IPS-18a (cell line): ENCODE results near the gene PTPN7.

Experiments used
- H3K27ac ChIP-seq: one replicate; pipeline ENCODE4 v1.5.1; 2013; ENCODE audit warnings: low read length
- H3K27me3 ChIP-seq: one replicate; pipeline ENCODE4 v1.6.1; 2013; ENCODE audit warnings: mild to moderate bottlenecking, low read length; ENCODE audit not compliant: control insufficient read depth, insufficient read depth
- H3K36me3 ChIP-seq: one replicate; pipeline ENCODE4 v1.6.1; 2013; ENCODE audit warnings: low read depth, low read length; ENCODE audit not compliant: control insufficient read depth
- H3K4me1 ChIP-seq: one replicate; pipeline ENCODE4 v1.6.1; 2013; ENCODE audit warnings: low read depth, low read length; ENCODE audit not compliant: control insufficient read depth
- H3K4me3 ChIP-seq: one replicate; pipeline ENCODE4 v1.5.1; 2013; ENCODE audit warnings: low read length
- H3K9ac ChIP-seq: one replicate; pipeline ENCODE4 v1.6.1; 2013; ENCODE audit warnings: mild to moderate bottlenecking, low read length, moderate library complexity
- H3K9me3 ChIP-seq: one replicate; pipeline ENCODE4 v1.6.1; 2013; ENCODE audit warnings: low read depth, low read length; ENCODE audit not compliant: control insufficient read depth

The PTPN7 gene

GRCh38 chr1:202160377-202160940, at the start of gene PTPN7:
Gene PTPN7 (minus strand): TSS chr1:202160602. CDS start chr1:202159402, 1,200 bp downstream.
- no peak within 1 kb of the TSS for H3K4me3 ChIP-seq
- no peaks in the 10 kb centered on the region for H3K27me3 ChIP-seq
- no peak within 1 kb of the TSS for H3K27ac ChIP-seq
- peaks cover 14% of the 10 kb centered on the region for H3K4me1 ChIP-seq
- H3K36me3 ChIP-seq = no peaks in the 10 kb centered on the region
- H3K9me3 ChIP-seq = no peaks in the 10 kb centered on the region
- H3K9ac ChIP-seq = no peak within 1 kb of the TSS

- Histone ChIP-seq H3K36me3 (no peaks in the 10 kb centered on the region), H3K9me3 (no peaks in the 10 kb centered on the region), H3K4me3 (no peak overlapping the region), H3K27ac (no peak overlapping the region), H3K9ac (no peak overlapping the region), H3K27me3 (no peaks in the 10 kb centered on the region), H3K4me1 (no peaks in the 10 kb centered on the region)
Measured at GRCh38 chr1:202208351-202208857, 48.0 kb upstream of the PTPN7 start.

- Histone ChIP-seq H3K4me1 (no peaks in the 10 kb centered on the region), H3K9ac (no peak overlapping the region), H3K36me3 (no peaks in the 10 kb centered on the region), H3K4me3 (no peak overlapping the region), H3K9me3 (no peaks in the 10 kb centered on the region), H3K27ac (no peak overlapping the region), H3K27me3 (no peaks in the 10 kb centered on the region)
Measured at GRCh38 chr1:202207292-202207691, 46.9 kb upstream of the PTPN7 start.

GRCh38 chr1:202205523-202206190, 45.3 kb upstream of the PTPN7 start:
- no peaks in the 10 kb centered on the region for H3K27me3 ChIP-seq
- no peaks in the 10 kb centered on the region for H3K4me1 ChIP-seq
- no peak overlapping the region for H3K9ac ChIP-seq
- no peaks in the 10 kb centered on the region for H3K9me3 ChIP-seq
- no peak overlapping the region for H3K4me3 ChIP-seq
- no peak overlapping the region for H3K27ac ChIP-seq
- H3K36me3 ChIP-seq = no peaks in the 10 kb centered on the region

- Histone ChIP-seq H3K27me3 (no peaks in the 10 kb centered on the region), H3K4me1 (no peaks in the 10 kb centered on the region), H3K36me3 (no peaks in the 10 kb centered on the region), H3K4me3 (no peak overlapping the region), H3K9me3 (no peaks in the 10 kb centered on the region), H3K9ac (no peak overlapping the region), H3K27ac (no peak overlapping the region)
Measured at GRCh38 chr1:202204065-202204464, 43.7 kb upstream of the PTPN7 start.

GRCh38 chr1:202203238-202204039, 43.0 kb upstream of the PTPN7 start:
- H3K36me3 ChIP-seq = no peaks in the 10 kb centered on the region
- H3K4me3 ChIP-seq = no peak overlapping the region
- no peaks in the 10 kb centered on the region for H3K27me3 ChIP-seq
- no peak overlapping the region for H3K9ac ChIP-seq
- H3K4me1 ChIP-seq = no peaks in the 10 kb centered on the region
- H3K9me3 ChIP-seq = no peaks in the 10 kb centered on the region
- H3K27ac ChIP-seq = no peak overlapping the region

GRCh38 chr1:202202500-202203168, 42.2 kb upstream of the PTPN7 start:
- no peak overlapping the region for H3K27ac ChIP-seq
- H3K9me3 ChIP-seq = no peaks in the 10 kb centered on the region
- no peaks in the 10 kb centered on the region for H3K27me3 ChIP-seq
- no peaks in the 10 kb centered on the region for H3K36me3 ChIP-seq
- H3K4me1 ChIP-seq = no peaks in the 10 kb centered on the region
- no peak overlapping the region for H3K4me3 ChIP-seq
- no peak overlapping the region for H3K9ac ChIP-seq

GRCh38 chr1:202201971-202202370, 41.6 kb upstream of the PTPN7 start:
- H3K9ac ChIP-seq = no peak overlapping the region

GRCh38 chr1:202201266-202201665, 40.9 kb upstream of the PTPN7 start:
- Histone ChIP-seq H3K27ac (no peak overlapping the region), H3K9ac (no peak overlapping the region), H3K4me1 (no peaks in the 10 kb centered on the region), H3K27me3 (no peaks in the 10 kb centered on the region), H3K4me3 (no peak overlapping the region), H3K9me3 (no peaks in the 10 kb centered on the region), H3K36me3 (no peaks in the 10 kb centered on the region)

More at GRCh38 chr1:202201971-202202370, 41.6 kb upstream of the PTPN7 start:
- no peaks in the 10 kb centered on the region for H3K9me3 ChIP-seq
- H3K4me1 ChIP-seq = no peaks in the 10 kb centered on the region
- no peak overlapping the region for H3K27ac ChIP-seq
- no peak overlapping the region for H3K4me3 ChIP-seq
- no peaks in the 10 kb centered on the region for H3K27me3 ChIP-seq
- H3K36me3 ChIP-seq = no peaks in the 10 kb centered on the region

- H3K4me3 ChIP-seq = no peak overlapping the region
- H3K9me3 ChIP-seq = no peaks in the 10 kb centered on the region
- no peaks in the 10 kb centered on the region for H3K4me1 ChIP-seq
- no peaks in the 10 kb centered on the region for H3K36me3 ChIP-seq
- no peak overlapping the region for H3K27ac ChIP-seq
- H3K27me3 ChIP-seq = peaks cover 3% of the 10 kb centered on the region
- H3K9ac ChIP-seq = no peak overlapping the region
Measured at GRCh38 chr1:202200669-202201068, 40.3 kb upstream of the PTPN7 start.

GRCh38 chr1:202200112-202200548, 39.7 kb upstream of the PTPN7 start:
- Histone ChIP-seq H3K4me3 (no peak overlapping the region), H3K9ac (no peak overlapping the region), H3K27ac (no peak overlapping the region), H3K27me3 (peaks cover 8% of the 10 kb centered on the region), H3K4me1 (no peaks in the 10 kb centered on the region), H3K36me3 (no peaks in the 10 kb centered on the region), H3K9me3 (no peaks in the 10 kb centered on the region)
